ENCODE data around the gene GPR4.

GPR4 gene

GRCh38 chr19:45637890-45638667 lies 36.1 kb upstream of the GPR4 start:
- Mint-ChIP-seq H3K4me3 (peak overlapping the region; percentile 84), H3K36me3 (ENCODE audit: low read depth) (no peaks in the 10 kb centered on the region), H3K4me1 (peaks cover 30% of the 10 kb centered on the region), H3K27ac (no peak overlapping the region), H3K9me3 (no peaks in the 10 kb centered on the region), H3K27me3 (ENCODE audit: low read depth, poor library complexity) (peaks cover 3% of the 10 kb centered on the region)
- TF ChIP-seq CTCF (IDR thresholded peaks at IDR 0.05), result no peak
- no peak for DNase-seq

DNA sequence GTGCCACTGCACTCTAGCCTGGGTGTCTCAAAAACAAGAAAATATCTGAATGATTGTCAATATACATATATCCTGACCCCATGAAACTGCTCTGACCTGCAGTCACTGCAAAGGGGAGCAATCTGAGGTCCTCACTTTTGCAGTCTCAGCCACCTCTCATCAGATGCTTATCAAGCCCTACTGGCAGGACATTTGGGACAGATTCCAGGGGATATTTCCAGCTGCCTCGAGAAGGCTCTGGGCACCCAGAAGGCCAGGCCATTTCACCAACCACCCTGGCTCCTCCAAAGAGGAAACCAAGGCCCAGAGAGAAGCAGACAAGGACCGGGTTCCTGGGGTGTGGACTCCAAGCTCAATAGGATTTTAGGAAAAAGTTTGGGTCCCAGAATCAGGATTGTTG lies 34.9 kb upstream of the GPR4 start:
- no peak for TF ChIP-seq CTCF (IDR thresholded peaks at IDR 0.05)
- H3K27me3 Mint-ChIP-seq (ENCODE audit: low read depth, poor library complexity), result no peaks in the 10 kb centered on the region
- H3K36me3 Mint-ChIP-seq (ENCODE audit: low read depth), result no peaks in the 10 kb centered on the region
- peak overlapping the region; percentile 38 for H3K4me3 Mint-ChIP-seq
- no peaks in the 10 kb centered on the region for H3K9me3 Mint-ChIP-seq
- no peak overlapping the region for H3K27ac Mint-ChIP-seq
- peaks cover 36% of the 10 kb centered on the region for H3K4me1 Mint-ChIP-seq
- DNase-seq, result no peak

DNA sequence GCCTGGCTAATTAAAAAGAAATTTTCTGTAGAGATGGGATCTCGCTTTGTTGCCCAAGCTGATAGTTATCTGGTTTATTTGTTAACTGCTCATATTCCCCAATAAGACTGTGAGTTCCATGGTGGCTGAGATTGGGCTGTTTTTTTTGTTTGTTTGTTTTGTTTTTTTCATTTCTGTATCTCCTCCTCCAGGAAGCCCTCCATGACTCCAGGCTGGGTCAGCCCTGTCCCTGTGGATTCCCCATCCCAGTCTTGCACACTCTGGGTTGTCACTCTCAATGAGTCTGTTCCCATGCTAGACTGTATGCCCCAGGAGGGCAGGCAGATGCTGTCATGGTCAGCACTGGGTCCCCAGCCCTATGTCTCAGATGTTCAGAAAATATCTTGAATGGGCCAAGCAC lies 34.3 kb upstream of the GPR4 start:
- H3K27ac Mint-ChIP-seq, result no peak overlapping the region
- TF ChIP-seq CTCF (IDR thresholded peaks at IDR 0.05), result no peak
- H3K9me3 Mint-ChIP-seq, result no peaks in the 10 kb centered on the region
- no peaks in the 10 kb centered on the region for H3K36me3 Mint-ChIP-seq (ENCODE audit: low read depth)
- H3K4me3 Mint-ChIP-seq, result no peak overlapping the region
- no peak for DNase-seq
- peaks cover 32% of the 10 kb centered on the region for H3K4me1 Mint-ChIP-seq
- no peaks in the 10 kb centered on the region for H3K27me3 Mint-ChIP-seq (ENCODE audit: low read depth, poor library complexity)

DNA sequence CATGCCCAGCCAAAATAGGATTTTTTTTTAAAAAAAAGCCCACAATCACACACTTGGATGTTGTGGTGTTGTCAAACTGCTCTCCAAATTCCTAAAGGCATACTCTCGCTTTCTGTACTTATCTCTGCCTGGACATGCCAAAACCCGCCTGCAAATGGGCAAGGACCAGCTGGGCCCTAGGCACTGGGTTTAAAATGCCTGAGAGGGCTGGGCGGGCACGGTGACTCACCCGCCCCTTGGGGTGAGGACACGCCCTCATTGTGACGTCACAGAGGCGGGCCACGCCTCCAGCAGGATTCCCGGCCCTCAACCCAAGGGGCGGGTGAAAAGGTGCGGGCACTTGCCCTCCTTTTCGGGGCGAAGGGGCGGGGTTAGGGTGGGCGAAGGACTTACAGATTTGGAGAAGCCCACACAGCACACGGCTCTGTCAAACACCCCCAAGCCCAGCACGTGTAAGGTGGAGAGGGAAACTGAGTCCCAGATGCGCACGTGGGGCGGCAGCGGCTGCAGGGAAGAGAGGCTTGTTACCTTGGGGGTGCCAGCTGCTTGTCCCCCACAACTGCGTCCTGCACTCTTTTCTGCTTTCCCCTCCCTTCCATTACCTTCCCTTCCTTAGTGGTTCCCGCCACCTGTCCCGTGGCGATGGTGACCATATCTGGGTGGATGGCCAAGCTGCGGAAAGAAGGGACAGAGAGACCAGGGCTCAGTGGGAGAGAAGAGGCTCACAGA lies 30.6 kb upstream of the GPR4 start:
- Mint-ChIP-seq H3K27ac (peak overlapping the region; percentile 87), H3K4me3 (no peak overlapping the region), H3K4me1 (peaks cover 10% of the 10 kb centered on the region), H3K9me3 (no peaks in the 10 kb centered on the region), H3K36me3 (ENCODE audit: low read depth) (peaks cover 8% of the 10 kb centered on the region), H3K27me3 (ENCODE audit: low read depth, poor library complexity) (peaks cover under 1% of the 10 kb centered on the region)
- peak; percentile 92 for DNase-seq
- TF ChIP-seq CTCF (IDR thresholded peaks at IDR 0.05), result no peak

GRCh38 chr19:45630463-45630862 lies 28.5 kb upstream of the GPR4 start:
- H3K36me3 Mint-ChIP-seq (ENCODE audit: low read depth), result peaks cover 11% of the 10 kb centered on the region
- no peak overlapping the region for H3K27ac Mint-ChIP-seq
- no peak for TF ChIP-seq CTCF (IDR thresholded peaks at IDR 0.05)
- H3K9me3 Mint-ChIP-seq, result no peaks in the 10 kb centered on the region
- peaks cover 13% of the 10 kb centered on the region for H3K4me1 Mint-ChIP-seq
- no peak for DNase-seq
- peaks cover 3% of the 10 kb centered on the region for H3K27me3 Mint-ChIP-seq (ENCODE audit: low read depth, poor library complexity)
- no peak overlapping the region for H3K4me3 Mint-ChIP-seq

Data from nephron progenitor cell (in vitro differentiated cells).